ENCODE data around the gene MMP20. TPM values are rescaled to one million over a fixed set of nuclear protein-coding genes. Genes with fewer than 3 reads are reported as not detected.

Gene MMP20
- total and polyA plus RNA-seq, 2 donors (not counting 3 experiments of a cell fraction or from before 2014, with no cell fraction given), result not detected

GRCh38 chr11:102615894-102616432 is 9.2 kb downstream of the MMP20 start:
- Histone ChIP-seq H2AFZ (ENCODE audit: low read depth, low read length) (peak overlapping the region; percentile 19), H3K4me2 (ENCODE audit: insufficient read depth, low read length) (peak overlapping the region; percentile 10), H3K4me3 (replicated peaks in 1 of 3; ENCODE audit: insufficient read depth in 1 of 3, low read depth in 1 of 3, low read length in 3 of 3) (no peak overlapping the region), H3K79me2 (ENCODE audit: control insufficient read depth, insufficient read depth, low read length) (no peaks in the 10 kb centered on the region), H3K9me1 (replicated peaks; ENCODE audit: control insufficient read depth, extremely low read depth, insufficient read depth, low read length) (no peaks in the 10 kb centered on the region), H3K9ac (replicated peaks; ENCODE audit: extremely low read depth, insufficient read depth, low read length) (no peak overlapping the region), H4K20me1 (replicated peaks; ENCODE audit: control insufficient read depth, extremely low read depth, insufficient read depth, low read length) (no peaks in the 10 kb centered on the region), H3K27me3 (ENCODE audit: control insufficient read depth in 2 of 2, insufficient read depth in 2 of 2, low read length in 2 of 2) (no peaks in the 10 kb centered on the region), H3K36me3 (ENCODE audit: control insufficient read depth in 2 of 2, extremely low read depth in 1 of 2, insufficient read depth in 2 of 2, low read length in 2 of 2) (no peaks in the 10 kb centered on the region), H3K27ac (ENCODE audit: insufficient read depth, low read depth, low read length) (no peak overlapping the region), H3K4me1 (ENCODE audit: control insufficient read depth, extremely low read depth, insufficient read depth, low read length) (peaks cover 11% of the 10 kb centered on the region), H3K9me3 (replicated peaks; ENCODE audit: control insufficient read depth, insufficient read depth, low read length) (no peaks in the 10 kb centered on the region)
- no peak for DNase-seq (ENCODE audit: low read depth, low spot score)
- ChIA-PET POLR2A (no interaction called here), CTCF (interaction anchor here (1.0 to 6.2 kb wide), 7 partner anchors 8 to 274 kb away, joined by 3 to 83 read pairs (median 5); partner anchors contain the start of gene MMP20)
- dilution Hi-C loops (cut with MboI; ENCODE audit: extremely low pct_ligation_motif_present, low sequenced_read_pairs) (no loop called here), intact Hi-C loops (cut with micrococcal nuclease) (no loop called here)
- BruUV-seq (replicated peaks), result no TSS peak
- no peak for TF ChIP-seq MAX (IDR thresholded peaks at IDR 0.05; ENCODE audit: insufficient read depth, insufficient read length)
- no peak for TF ChIP-seq CTCF (IDR thresholded peaks at IDR 0.05; ENCODE audit: extremely low read depth in 1 of 2, insufficient read depth in 1 of 2, low read depth in 1 of 2, low read length in 2 of 2)
- TF ChIP-seq FOS (IDR thresholded peaks at IDR 0.05; ENCODE audit: borderline replicate concordance, insufficient read depth, low read length), result no peak
- no peak for TF ChIP-seq POLR2AphosphoS5 (IDR thresholded peaks at IDR 0.05; ENCODE audit: insufficient read depth, low read depth, low read length)
- no peak for TF ChIP-seq JUN (IDR thresholded peaks at IDR 0.05; ENCODE audit: borderline replicate concordance, insufficient read depth, insufficient read length, low read depth)
- no peak for TF ChIP-seq MYC (IDR thresholded peaks at IDR 0.05; ENCODE audit: low read depth, low read length)
- no peak for FAIRE-seq

Measured in endothelial cell of umbilical vein (primary cell).